ENCODE data around the gene EPHA2. TPM values are rescaled to one million over a fixed set of nuclear protein-coding genes. Genes with fewer than 3 reads are reported as not detected.

EPHA2 gene
- polyA plus RNA-seq, 1 of the 3 experiments (the other 2 are of a cell fraction), result 126 TPM

DNA sequence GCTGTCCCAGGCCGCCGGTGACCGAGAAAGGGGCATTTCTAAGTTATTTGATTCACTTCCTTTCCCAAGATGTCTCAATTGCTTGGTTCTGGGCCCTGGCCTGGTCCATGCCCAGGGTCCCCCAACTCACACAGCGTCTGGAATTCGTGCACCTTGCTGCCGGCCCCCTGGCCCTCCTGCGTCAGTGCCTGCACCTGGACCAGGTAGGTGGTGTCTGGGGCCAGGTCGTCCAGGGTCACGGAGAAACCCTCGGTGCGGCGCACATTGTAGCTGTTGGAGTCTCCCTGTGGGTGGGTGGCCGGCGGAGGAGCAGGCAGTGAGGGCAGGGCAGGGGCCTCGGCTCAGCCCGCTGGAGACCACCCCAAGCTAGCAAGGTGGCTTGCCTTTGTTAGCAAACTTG lies 21.0 kb downstream of the EPHA2 start:
- Histone ChIP-seq H3K9me3 (no peaks in the 10 kb centered on the region), H2AFZ (ENCODE audit: low read depth) (no peak overlapping the region), H3K9ac (no peak overlapping the region), H3K79me2 (ENCODE audit: insufficient read depth) (peaks cover 69% of the 10 kb centered on the region), H3K4me3 (ENCODE audit: low read depth in 2 of 2, low read length in 1 of 2) (no peak overlapping the region), H3K27me3 (ENCODE audit: insufficient read depth) (no peaks in the 10 kb centered on the region), H3F3A (replicated peaks; ENCODE audit: insufficient read depth) (peaks cover 14% of the 10 kb centered on the region), H3K4me1 (ENCODE audit: control insufficient read depth in 1 of 2, insufficient read depth in 2 of 2, low read depth in 1 of 2, low read length in 1 of 2) (peaks cover 5 to 11% of the 10 kb centered on the region in 2 experiments; a peak in 3 of 4 replicates), H3K36me3 (replicated peaks in 1 of 2; ENCODE audit: control insufficient read depth in 1 of 2, insufficient read depth in 2 of 2, low read length in 1 of 2) (peaks cover 56 to 62% of the 10 kb centered on the region in 2 experiments), H4K20me1 (ENCODE audit: insufficient read depth) (peaks cover 23% of the 10 kb centered on the region), H3K4me2 (no peak overlapping the region), H3K27ac (ENCODE audit: low read depth in 2 of 2, low read length in 1 of 2) (no peak overlapping the region), H3K9me2 (no peaks in the 10 kb centered on the region)
- CTCF ChIA-PET, result interaction anchor here (1.0 kb wide), 1 partner anchor 62 kb away, joined by 3 read pairs; the partner anchor contains the start of gene FAM131C
- POLR2A ChIA-PET, result no interaction called here
- whole genome bisulfite sequencing (ENCODE audit: low lambda C conversion rate), result 92% methylated on average over 11 of the region's 16 CpGs
- no peak for DNase-seq
- no peak for TF ChIP-seq MEF2A (IDR thresholded peaks at IDR 0.05; ENCODE audit: borderline replicate concordance, low read depth)
- TF ChIP-seq, protein P1, sequence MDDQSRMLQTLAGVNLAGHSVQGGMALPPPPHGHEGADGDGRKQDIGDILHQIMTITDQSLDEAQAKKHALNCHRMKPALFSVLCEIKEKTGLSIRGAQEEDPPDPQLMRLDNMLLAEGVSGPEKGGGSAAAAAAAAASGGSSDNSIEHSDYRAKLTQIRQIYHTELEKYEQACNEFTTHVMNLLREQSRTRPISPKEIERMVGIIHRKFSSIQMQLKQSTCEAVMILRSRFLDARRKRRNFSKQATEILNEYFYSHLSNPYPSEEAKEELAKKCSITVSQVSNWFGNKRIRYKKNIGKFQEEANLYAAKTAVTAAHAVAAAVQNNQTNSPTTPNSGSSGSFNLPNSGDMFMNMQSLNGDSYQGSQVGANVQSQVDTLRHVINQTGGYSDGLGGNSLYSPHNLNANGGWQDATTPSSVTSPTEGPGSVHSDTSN (IDR thresholded peaks at IDR 0.05), result no peak

GRCh38 chr1:16134066-16134801 lies 21.6 kb downstream of the EPHA2 start:
- ChIA-PET POLR2A (no interaction called here), CTCF (interaction anchor here (0.8 kb wide), 1 partner anchor 52 kb away, joined by 3 read pairs; no protein-coding TSS in a partner anchor)
- TF ChIP-seq, protein P1 (IDR thresholded peaks at IDR 0.05), result no peak
- TF ChIP-seq TCF12 (IDR thresholded peaks at IDR 0.05) (no peak), RXRA (IDR thresholded peaks at IDR 0.05; ENCODE audit: borderline replicate concordance, low read depth) (no peak), REST (IDR thresholded peaks at IDR 0.05; ENCODE audit: low read depth, low read length) (no peak), GABPA (IDR thresholded peaks at IDR 0.05; ENCODE audit: low read depth) (no peak), FOXJ3 (CRISPR knock-in tag; IDR thresholded peaks at IDR 0.05) (no peak), EP300 (IDR thresholded peaks at IDR 0.05; ENCODE audit: borderline replicate concordance in 1 of 2, low read depth in 1 of 2, low read length in 1 of 2) (no peak), CTCF (IDR thresholded peaks at IDR 0.05) (no peak)
- Histone ChIP-seq H3K9me2 (no peaks in the 10 kb centered on the region), H3K27me3 (ENCODE audit: insufficient read depth) (no peaks in the 10 kb centered on the region), H3F3A (replicated peaks; ENCODE audit: insufficient read depth) (peaks cover 7% of the 10 kb centered on the region), H3K27ac (ENCODE audit: low read depth in 2 of 2, low read length in 1 of 2) (no peak overlapping the region), H3K4me1 (ENCODE audit: control insufficient read depth in 1 of 2, insufficient read depth in 2 of 2, low read depth in 1 of 2, low read length in 1 of 2) (peaks cover 3 to 4% of the 10 kb centered on the region in 2 experiments; a peak in 3 of 4 replicates), H3K9me3 (no peaks in the 10 kb centered on the region), H3K4me3 (ENCODE audit: low read depth in 2 of 2, low read length in 1 of 2) (no peak overlapping the region), H3K4me2 (no peak overlapping the region), H3K9ac (no peak overlapping the region), H3K79me2 (ENCODE audit: insufficient read depth) (peaks cover 62% of the 10 kb centered on the region), H2AFZ (ENCODE audit: low read depth) (no peak overlapping the region), H4K20me1 (ENCODE audit: insufficient read depth) (peaks cover 17% of the 10 kb centered on the region), H3K36me3 (replicated peaks in 1 of 2; ENCODE audit: control insufficient read depth in 1 of 2, insufficient read depth in 2 of 2, low read length in 1 of 2) (peaks cover 60 to 69% of the 10 kb centered on the region in 2 experiments)
- 96% methylated on average over 25 of the region's 33 CpGs for WGBS (ENCODE audit: low lambda C conversion rate)
- DNase-seq, result no peak
